ENCODE data around the gene BRIP1. TPM values are rescaled to one million over a fixed set of nuclear protein-coding genes. Genes with fewer than 3 reads are reported as not detected.

The BRIP1 gene
- polyA plus RNA-seq, 1 of the 3 experiments (the other 2 are of a cell fraction), result 2.0 TPM

DNA sequence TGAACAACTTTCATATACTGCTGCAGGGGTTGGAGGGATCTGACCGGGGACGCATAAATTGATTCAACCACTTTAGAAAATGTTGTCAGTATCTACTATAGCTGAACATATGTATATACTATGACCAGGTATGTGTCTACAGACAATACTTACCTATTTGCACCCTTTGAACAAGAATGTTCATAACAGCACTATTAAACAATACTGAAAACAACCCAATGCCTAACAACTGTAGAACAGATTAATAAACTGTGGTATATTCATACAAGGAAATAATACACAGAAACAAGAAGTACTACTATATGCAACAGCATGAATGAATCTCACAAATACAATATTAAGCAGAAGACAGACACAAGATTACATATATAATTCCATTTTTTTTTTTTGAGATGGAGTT is 10.5 kb downstream of the BRIP1 start:
- Histone ChIP-seq H3K4me1 (ENCODE audit: control insufficient read depth in 1 of 2, insufficient read depth in 2 of 2, low read depth in 1 of 2, low read length in 1 of 2) (no peaks in the 10 kb centered on the region), H3K4me3 (ENCODE audit: low read depth in 2 of 2, low read length in 1 of 2) (no peak overlapping the region), H4K20me1 (ENCODE audit: insufficient read depth) (no peaks in the 10 kb centered on the region), H3K36me3 (replicated peaks in 1 of 2; ENCODE audit: control insufficient read depth in 1 of 2, insufficient read depth in 2 of 2, low read length in 1 of 2) (peaks cover 24 to 35% of the 10 kb centered on the region in 2 experiments), H3K9ac (no peak overlapping the region), H3K79me2 (ENCODE audit: insufficient read depth) (peaks cover 71% of the 10 kb centered on the region; the same call in 1 of the 2 replicates), H3K9me2 (no peaks in the 10 kb centered on the region), H3K27ac (ENCODE audit: low read depth in 2 of 2, low read length in 1 of 2) (no peak overlapping the region), H3K27me3 (ENCODE audit: insufficient read depth) (no peaks in the 10 kb centered on the region), H3F3A (replicated peaks; ENCODE audit: insufficient read depth) (no peaks in the 10 kb centered on the region), H3K9me3 (no peaks in the 10 kb centered on the region), H3K4me2 (no peak overlapping the region), H2AFZ (ENCODE audit: low read depth) (no peak overlapping the region)
- ChIA-PET POLR2A (no interaction called here), CTCF (no interaction called here)
- WGBS (ENCODE audit: low lambda C conversion rate), result 98% methylated on average over 2 of the region's 2 CpGs
- no peak for DNase-seq
- TF ChIP-seq FOSL2 (IDR thresholded peaks at IDR 0.05; ENCODE audit: borderline replicate concordance, low read depth) (no peak), EZH2phosphoT487 (IDR thresholded peaks at IDR 0.05; ENCODE audit: borderline replicate concordance, low read depth) (no peak), FOXJ3 (CRISPR knock-in tag; IDR thresholded peaks at IDR 0.05) (no peak), YY1 (IDR thresholded peaks at IDR 0.05; ENCODE audit: low read depth) (no peak), GATA2 (CRISPR knock-in tag; IDR thresholded peaks at IDR 0.05) (no peak), IRF3 (IDR thresholded peaks at IDR 0.05; ENCODE audit: low read depth, low read length) (no peak), TAF1 (IDR thresholded peaks at IDR 0.05; ENCODE audit: borderline replicate concordance, low read depth, low read length) (no peak), RXRA (IDR thresholded peaks at IDR 0.05; ENCODE audit: borderline replicate concordance, low read depth) (no peak), RAD21 (IDR thresholded peaks at IDR 0.05; ENCODE audit: low read length) (no peak), NFIC (IDR thresholded peaks at IDR 0.05; ENCODE audit: borderline replicate concordance) (no peak), CHD2 (IDR thresholded peaks at IDR 0.05; ENCODE audit: low read length, partially characterized antibody) (no peak), RCOR1 (IDR thresholded peaks at IDR 0.05; ENCODE audit: low read length) (no peak), NRF1 (IDR thresholded peaks at IDR 0.05; ENCODE audit: low read depth, low read length) (no peak), ELF1 (IDR thresholded peaks at IDR 0.05) (no peak)
- TF ChIP-seq, protein P1, sequence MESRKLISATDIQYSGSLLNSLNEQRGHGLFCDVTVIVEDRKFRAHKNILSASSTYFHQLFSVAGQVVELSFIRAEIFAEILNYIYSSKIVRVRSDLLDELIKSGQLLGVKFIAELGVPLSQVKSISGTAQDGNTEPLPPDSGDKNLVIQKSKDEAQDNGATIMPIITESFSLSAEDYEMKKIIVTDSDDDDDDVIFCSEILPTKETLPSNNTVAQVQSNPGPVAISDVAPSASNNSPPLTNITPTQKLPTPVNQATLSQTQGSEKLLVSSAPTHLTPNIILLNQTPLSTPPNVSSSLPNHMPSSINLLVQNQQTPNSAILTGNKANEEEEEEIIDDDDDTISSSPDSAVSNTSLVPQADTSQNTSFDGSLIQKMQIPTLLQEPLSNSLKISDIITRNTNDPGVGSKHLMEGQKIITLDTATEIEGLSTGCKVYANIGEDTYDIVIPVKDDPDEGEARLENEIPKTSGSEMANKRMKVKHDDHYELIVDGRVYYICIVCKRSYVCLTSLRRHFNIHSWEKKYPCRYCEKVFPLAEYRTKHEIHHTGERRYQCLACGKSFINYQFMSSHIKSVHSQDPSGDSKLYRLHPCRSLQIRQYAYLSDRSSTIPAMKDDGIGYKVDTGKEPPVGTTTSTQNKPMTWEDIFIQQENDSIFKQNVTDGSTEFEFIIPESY (IDR thresholded peaks at IDR 0.05; ENCODE audit: borderline replicate concordance, low read depth), result no peak
- TF ChIP-seq, protein P2, sequence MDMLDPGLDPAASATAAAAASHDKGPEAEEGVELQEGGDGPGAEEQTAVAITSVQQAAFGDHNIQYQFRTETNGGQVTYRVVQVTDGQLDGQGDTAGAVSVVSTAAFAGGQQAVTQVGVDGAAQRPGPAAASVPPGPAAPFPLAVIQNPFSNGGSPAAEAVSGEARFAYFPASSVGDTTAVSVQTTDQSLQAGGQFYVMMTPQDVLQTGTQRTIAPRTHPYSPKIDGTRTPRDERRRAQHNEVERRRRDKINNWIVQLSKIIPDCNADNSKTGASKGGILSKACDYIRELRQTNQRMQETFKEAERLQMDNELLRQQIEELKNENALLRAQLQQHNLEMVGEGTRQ (IDR thresholded peaks at IDR 0.05; ENCODE audit: borderline replicate concordance, low read depth, low read length), result no peak

All from SK-N-SH (cell line).